ENCODE results near the gene FN3K. TPM values are rescaled to one million over a fixed set of nuclear protein-coding genes. Genes with fewer than 3 reads are reported as not detected.

Gene FN3K
- total and polyA plus RNA-seq, 2 of the 13 experiments (the other 11 are each of a cell fraction or from before 2014, with no cell fraction given), result 3.5 to 12.2 TPM

DNA sequence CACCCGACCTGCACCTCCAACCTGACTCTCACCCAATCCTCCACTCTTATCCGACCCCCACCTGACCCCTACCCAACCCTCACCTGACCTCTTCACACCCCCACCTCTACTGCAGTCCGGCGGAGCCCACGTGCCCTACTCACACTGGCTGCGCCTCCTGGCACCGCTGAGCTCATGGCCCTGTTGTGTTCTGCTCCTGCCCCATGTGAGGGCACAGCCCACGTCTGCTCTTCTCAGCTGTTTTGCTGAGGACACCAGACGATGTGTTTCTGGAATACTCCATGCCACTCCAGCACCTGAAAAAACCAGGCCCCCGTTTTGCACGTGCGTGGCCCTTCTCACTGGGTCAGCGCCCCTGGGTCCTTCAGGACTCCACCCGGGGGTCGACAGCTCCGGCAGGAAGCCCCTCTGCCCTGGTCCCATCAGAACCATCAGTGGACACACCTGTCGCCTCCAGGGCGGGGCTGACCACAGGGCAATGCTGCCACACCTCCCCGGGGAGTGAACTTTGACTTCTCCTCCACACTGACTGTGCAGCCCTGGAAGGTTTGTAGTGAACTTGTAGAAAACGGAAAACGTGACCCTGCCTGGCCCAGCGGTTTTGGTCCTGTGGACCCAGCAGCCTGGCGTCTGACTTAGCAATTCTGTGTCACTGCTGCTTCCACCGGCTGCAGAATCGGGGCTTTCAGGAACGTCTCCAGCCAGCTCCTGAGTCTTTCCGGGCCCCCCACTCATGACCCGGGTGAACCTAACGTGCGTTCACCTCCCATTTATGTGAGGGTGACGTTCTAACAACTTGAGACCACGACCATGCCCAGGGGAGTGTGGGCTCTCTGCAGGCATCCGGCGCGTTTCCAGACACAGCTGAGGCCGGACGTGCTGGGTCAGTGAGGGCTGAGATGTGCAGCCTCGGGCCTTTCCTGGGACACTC, 31.2 kb upstream of the FN3K start (continued):
- TF ChIP-seq ZNF225 (CRISPR knock-in tag; IDR thresholded peaks at IDR 0.05), result no peak
- TF ChIP-seq TEAD3 (CRISPR knock-in tag; optimal IDR thresholded peaks at IDR 0.05; ENCODE audit: borderline replicate concordance), result no peak
- TF ChIP-seq, protein P1, sequence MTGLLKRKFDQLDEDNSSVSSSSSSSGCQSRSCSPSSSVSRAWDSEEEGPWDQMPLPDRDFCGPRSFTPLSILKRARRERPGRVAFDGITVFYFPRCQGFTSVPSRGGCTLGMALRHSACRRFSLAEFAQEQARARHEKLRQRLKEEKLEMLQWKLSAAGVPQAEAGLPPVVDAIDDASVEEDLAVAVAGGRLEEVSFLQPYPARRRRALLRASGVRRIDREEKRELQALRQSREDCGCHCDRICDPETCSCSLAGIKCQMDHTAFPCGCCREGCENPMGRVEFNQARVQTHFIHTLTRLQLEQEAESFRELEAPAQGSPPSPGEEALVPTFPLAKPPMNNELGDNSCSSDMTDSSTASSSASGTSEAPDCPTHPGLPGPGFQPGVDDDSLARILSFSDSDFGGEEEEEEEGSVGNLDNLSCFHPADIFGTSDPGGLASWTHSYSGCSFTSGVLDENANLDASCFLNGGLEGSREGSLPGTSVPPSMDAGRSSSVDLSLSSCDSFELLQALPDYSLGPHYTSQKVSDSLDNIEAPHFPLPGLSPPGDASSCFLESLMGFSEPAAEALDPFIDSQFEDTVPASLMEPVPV (CRISPR knock-in tag; IDR thresholded peaks at IDR 0.05), result no peak
- TF ChIP-seq, protein P2, sequence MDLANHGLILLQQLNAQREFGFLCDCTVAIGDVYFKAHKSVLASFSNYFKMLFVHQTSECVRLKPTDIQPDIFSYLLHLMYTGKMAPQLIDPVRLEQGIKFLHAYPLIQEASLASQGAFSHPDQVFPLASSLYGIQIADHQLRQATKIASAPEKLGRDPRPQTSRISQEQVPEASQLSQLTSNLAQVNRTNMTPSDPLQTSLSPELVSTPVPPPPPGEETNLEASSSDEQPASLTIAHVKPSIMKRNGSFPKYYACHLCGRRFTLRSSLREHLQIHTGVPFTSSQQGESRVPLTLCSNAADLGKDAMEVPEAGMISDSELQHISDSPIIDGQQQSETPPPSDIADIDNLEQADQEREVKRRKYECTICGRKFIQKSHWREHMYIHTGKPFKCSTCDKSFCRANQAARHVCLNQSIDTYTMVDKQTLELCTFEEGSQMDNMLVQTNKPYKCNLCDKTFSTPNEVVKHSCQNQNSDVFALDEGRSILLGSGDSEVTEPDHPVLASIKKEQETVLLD (CRISPR knock-in tag; IDR thresholded peaks at IDR 0.05; ENCODE audit: low read depth), result no peak
- no peak for TF ChIP-seq MZF1 (CRISPR knock-in tag; IDR thresholded peaks at IDR 0.05; ENCODE audit: borderline replicate concordance)
- TF ChIP-seq YY1 (IDR thresholded peaks at IDR 0.05; ENCODE audit: insufficient read depth, insufficient replicate concordance, low read depth, low read length), result no peak
- TF ChIP-seq ZNF232 (CRISPR knock-in tag; IDR thresholded peaks at IDR 0.05; ENCODE audit: borderline replicate concordance), result peak; percentile 21; the same call in 1 of the 2 replicates
- TF ChIP-seq KLF12 (CRISPR knock-in tag; IDR thresholded peaks at IDR 0.05; ENCODE audit: borderline replicate concordance), result peak; percentile 79; the same call in 1 of the 2 replicates
- no peak for TF ChIP-seq ZNF317 (CRISPR knock-in tag; IDR thresholded peaks at IDR 0.05)
- no peak for TF ChIP-seq FLYWCH1 (CRISPR knock-in tag; IDR thresholded peaks at IDR 0.05)
- TF ChIP-seq ZNF230 (CRISPR knock-in tag; IDR thresholded peaks at IDR 0.05), result 0 out of 2 replicates have a peak, but pooled peaks have one; percentile 46
- no peak for TF ChIP-seq THAP11 (CRISPR knock-in tag; IDR thresholded peaks at IDR 0.05)
- TF ChIP-seq, protein P3, sequence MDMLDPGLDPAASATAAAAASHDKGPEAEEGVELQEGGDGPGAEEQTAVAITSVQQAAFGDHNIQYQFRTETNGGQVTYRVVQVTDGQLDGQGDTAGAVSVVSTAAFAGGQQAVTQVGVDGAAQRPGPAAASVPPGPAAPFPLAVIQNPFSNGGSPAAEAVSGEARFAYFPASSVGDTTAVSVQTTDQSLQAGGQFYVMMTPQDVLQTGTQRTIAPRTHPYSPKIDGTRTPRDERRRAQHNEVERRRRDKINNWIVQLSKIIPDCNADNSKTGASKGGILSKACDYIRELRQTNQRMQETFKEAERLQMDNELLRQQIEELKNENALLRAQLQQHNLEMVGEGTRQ (IDR thresholded peaks at IDR 0.05; ENCODE audit: low read depth, low read length), result no peak
- TF ChIP-seq, protein P3 (CRISPR knock-in tag; IDR thresholded peaks at IDR 0.05; ENCODE audit: borderline replicate concordance), result no peak
- no peak for TF ChIP-seq STAG1 (CRISPR knock-in tag; IDR thresholded peaks at IDR 0.05)
- TF ChIP-seq, protein P4, sequence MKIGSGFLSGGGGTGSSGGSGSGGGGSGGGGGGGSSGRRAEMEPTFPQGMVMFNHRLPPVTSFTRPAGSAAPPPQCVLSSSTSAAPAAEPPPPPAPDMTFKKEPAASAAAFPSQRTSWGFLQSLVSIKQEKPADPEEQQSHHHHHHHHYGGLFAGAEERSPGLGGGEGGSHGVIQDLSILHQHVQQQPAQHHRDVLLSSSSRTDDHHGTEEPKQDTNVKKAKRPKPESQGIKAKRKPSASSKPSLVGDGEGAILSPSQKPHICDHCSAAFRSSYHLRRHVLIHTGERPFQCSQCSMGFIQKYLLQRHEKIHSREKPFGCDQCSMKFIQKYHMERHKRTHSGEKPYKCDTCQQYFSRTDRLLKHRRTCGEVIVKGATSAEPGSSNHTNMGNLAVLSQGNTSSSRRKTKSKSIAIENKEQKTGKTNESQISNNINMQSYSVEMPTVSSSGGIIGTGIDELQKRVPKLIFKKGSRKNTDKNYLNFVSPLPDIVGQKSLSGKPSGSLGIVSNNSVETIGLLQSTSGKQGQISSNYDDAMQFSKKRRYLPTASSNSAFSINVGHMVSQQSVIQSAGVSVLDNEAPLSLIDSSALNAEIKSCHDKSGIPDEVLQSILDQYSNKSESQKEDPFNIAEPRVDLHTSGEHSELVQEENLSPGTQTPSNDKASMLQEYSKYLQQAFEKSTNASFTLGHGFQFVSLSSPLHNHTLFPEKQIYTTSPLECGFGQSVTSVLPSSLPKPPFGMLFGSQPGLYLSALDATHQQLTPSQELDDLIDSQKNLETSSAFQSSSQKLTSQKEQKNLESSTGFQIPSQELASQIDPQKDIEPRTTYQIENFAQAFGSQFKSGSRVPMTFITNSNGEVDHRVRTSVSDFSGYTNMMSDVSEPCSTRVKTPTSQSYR (CRISPR knock-in tag; IDR thresholded peaks at IDR 0.05; ENCODE audit: borderline replicate concordance), result no peak
- TF ChIP-seq, protein P5, sequence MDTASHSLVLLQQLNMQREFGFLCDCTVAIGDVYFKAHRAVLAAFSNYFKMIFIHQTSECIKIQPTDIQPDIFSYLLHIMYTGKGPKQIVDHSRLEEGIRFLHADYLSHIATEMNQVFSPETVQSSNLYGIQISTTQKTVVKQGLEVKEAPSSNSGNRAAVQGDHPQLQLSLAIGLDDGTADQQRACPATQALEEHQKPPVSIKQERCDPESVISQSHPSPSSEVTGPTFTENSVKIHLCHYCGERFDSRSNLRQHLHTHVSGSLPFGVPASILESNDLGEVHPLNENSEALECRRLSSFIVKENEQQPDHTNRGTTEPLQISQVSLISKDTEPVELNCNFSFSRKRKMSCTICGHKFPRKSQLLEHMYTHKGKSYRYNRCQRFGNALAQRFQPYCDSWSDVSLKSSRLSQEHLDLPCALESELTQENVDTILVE (CRISPR knock-in tag; IDR thresholded peaks at IDR 0.05), result no peak
- no peak for TF ChIP-seq NFE2L1 (CRISPR knock-in tag; IDR thresholded peaks at IDR 0.05; ENCODE audit: borderline replicate concordance)
- TF ChIP-seq RFXAP (CRISPR knock-in tag; IDR thresholded peaks at IDR 0.05; ENCODE audit: borderline replicate concordance), result peak; percentile 39; the same call in 1 of the 2 replicates
